MM.1S (cell line): Measurements from ENCODE around the gene TNXB.

Experiments used
- DNase-seq: peaks from one replicate; pipeline ENCODE4 v3.0.0-alpha.2; 2015
- H2AFZ ChIP-seq: fragments of 300-600 bp; sonication (generic); 2 replicates; pipeline ENCODE4 v1.6.0; 2016; ENCODE audit warnings: antibody characterized with exemption, low read length
- H3F3A ChIP-seq: fragments of 300-600 bp; sonication (generic); 2 replicates; pipeline ENCODE4 v1.6.1; 2016; ENCODE audit warnings: mild to moderate bottlenecking, antibody characterized with exemption, low read length, moderate library complexity, mixed read lengths; ENCODE audit not compliant: insufficient read depth
- H3K27ac ChIP-seq: fragments of 300-600 bp; sonication (generic); 2 replicates; pipeline ENCODE4 v1.5.1; 2016; ENCODE audit warnings: mild to moderate bottlenecking, low read length
- H3K27me3 ChIP-seq: fragments of 300-600 bp; sonication (generic); replicated peaks from 2 replicates; pipeline ENCODE4 v1.6.0; 2016; ENCODE audit warnings: low read length; ENCODE audit not compliant: insufficient read depth
- H3K36me3 ChIP-seq: fragments of 300-600 bp; sonication (generic); replicated peaks from 2 replicates; pipeline ENCODE4 v1.6.1; 2016; ENCODE audit warnings: mild to moderate bottlenecking, low read length, mixed read lengths; ENCODE audit not compliant: insufficient read depth
- H3K4me1 ChIP-seq: fragments of 300-600 bp; sonication (generic); 2 replicates; pipeline ENCODE4 v1.6.1; 2016; ENCODE audit warnings: low read length, mixed read lengths
- H3K4me2 ChIP-seq: fragments of 300-600 bp; sonication (generic); 2 replicates; pipeline ENCODE4 v1.6.0; 2016; ENCODE audit warnings: low read depth, low read length
- H3K4me3 ChIP-seq: fragments of 300-600 bp; sonication (generic); 2 replicates; pipeline ENCODE4 v1.5.1; 2016; ENCODE audit warnings: low read length, mixed read lengths
- H3K79me2 ChIP-seq: fragments of 300-600 bp; sonication (generic); 2 replicates; pipeline ENCODE4 v1.6.1; 2016; ENCODE audit warnings: mixed run types, low read length, mixed read lengths
- H3K9ac ChIP-seq: fragments of 300-600 bp; sonication (generic); 2 replicates; pipeline ENCODE4 v1.6.1; 2016; ENCODE audit warnings: low read length, mixed read lengths
- H3K9me2 ChIP-seq: fragments of 300-600 bp; sonication (generic); replicated peaks from 2 replicates; pipeline ENCODE4 v1.6.1; 2016; ENCODE audit warnings: mild to moderate bottlenecking, low read length, mixed read lengths; ENCODE audit not compliant: insufficient read depth
- H3K9me3 ChIP-seq: fragments of 300-600 bp; sonication (generic); replicated peaks from 2 replicates; pipeline ENCODE4 v1.6.1; 2016; ENCODE audit warnings: mild to moderate bottlenecking, low read length, mixed read lengths; ENCODE audit not compliant: insufficient read depth
- H4K20me1 ChIP-seq: fragments of 300-600 bp; sonication (generic); 2 replicates; pipeline ENCODE4 v1.6.1; 2016; ENCODE audit warnings: mild to moderate bottlenecking, low read length, moderate library complexity, mixed read lengths; ENCODE audit not compliant: insufficient read depth
- EZH2 ChIP-seq: fragments of 300-600 bp; sonication (generic); optimal IDR thresholded peaks from 2 replicates; pipeline ENCODE3; 2017; ENCODE audit warnings: low read depth, mild to moderate bottlenecking, antibody characterized with exemption, low read length, mixed read lengths
- EZH2phosphoT487 ChIP-seq: fragments of 300-600 bp; sonication (generic); IDR thresholded peaks from 2 replicates; pipeline ENCODE4 v1.6.1; 2018; ENCODE audit warnings: antibody characterized with exemption, low read length
- TF ChIP-seq, protein P1 (sequence below): fragments of 300-600 bp; sonication (generic); IDR thresholded peaks from 2 replicates; pipeline ENCODE4 v1.5.1; 2016; ENCODE audit warnings: antibody characterized with exemption, low read length, mixed read lengths

TNXB gene

GRCh38 chr6:32115623-32116022 is 6.5 kb upstream of the TNXB start:
- Histone ChIP-seq H3K79me2 (no peaks in the 10 kb centered on the region), H3K27ac (no peak overlapping the region), H3K9ac (no peak overlapping the region), H3F3A (no peaks in the 10 kb centered on the region), H2AFZ (no peak overlapping the region), H3K27me3 (no peaks in the 10 kb centered on the region), H3K36me3 (no peaks in the 10 kb centered on the region), H4K20me1 (no peaks in the 10 kb centered on the region), H3K4me1 (no peaks in the 10 kb centered on the region), H3K4me2 (no peak overlapping the region), H3K4me3 (no peak overlapping the region), H3K9me2 (no peaks in the 10 kb centered on the region), H3K9me3 (no peaks in the 10 kb centered on the region)
- no peak for DNase-seq
- TF ChIP-seq, protein P1, sequence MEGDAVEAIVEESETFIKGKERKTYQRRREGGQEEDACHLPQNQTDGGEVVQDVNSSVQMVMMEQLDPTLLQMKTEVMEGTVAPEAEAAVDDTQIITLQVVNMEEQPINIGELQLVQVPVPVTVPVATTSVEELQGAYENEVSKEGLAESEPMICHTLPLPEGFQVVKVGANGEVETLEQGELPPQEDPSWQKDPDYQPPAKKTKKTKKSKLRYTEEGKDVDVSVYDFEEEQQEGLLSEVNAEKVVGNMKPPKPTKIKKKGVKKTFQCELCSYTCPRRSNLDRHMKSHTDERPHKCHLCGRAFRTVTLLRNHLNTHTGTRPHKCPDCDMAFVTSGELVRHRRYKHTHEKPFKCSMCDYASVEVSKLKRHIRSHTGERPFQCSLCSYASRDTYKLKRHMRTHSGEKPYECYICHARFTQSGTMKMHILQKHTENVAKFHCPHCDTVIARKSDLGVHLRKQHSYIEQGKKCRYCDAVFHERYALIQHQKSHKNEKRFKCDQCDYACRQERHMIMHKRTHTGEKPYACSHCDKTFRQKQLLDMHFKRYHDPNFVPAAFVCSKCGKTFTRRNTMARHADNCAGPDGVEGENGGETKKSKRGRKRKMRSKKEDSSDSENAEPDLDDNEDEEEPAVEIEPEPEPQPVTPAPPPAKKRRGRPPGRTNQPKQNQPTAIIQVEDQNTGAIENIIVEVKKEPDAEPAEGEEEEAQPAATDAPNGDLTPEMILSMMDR, result no peak
- no peak for TF ChIP-seq EZH2phosphoT487
- TF ChIP-seq EZH2, result no peak

DNA sequence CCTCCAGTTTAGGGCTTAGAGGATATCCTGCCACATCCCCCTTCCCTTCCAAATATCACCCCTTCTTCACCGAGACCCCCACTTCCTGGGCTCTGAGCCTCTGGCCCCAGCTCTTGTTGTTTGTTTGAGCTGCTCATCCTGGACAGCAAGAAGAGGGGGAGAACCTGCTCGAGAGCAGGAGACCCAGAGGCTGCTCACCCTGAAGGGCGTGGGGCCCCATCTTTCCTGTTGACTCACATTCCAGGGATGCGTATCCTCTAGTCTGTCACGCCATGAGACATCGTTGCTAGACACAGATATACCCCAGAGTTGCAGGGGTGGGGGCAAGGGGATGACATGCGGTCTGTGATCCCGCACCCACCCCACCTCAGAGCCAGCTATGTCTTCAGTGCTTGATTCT is 5.7 kb upstream of the TNXB start:
- Histone ChIP-seq H3K4me2 (no peak overlapping the region), H3K79me2 (no peaks in the 10 kb centered on the region), H3K27me3 (0 out of 2 replicates have a peak, but pooled peaks cover 2% of the 10 kb centered on the region), H3K36me3 (no peaks in the 10 kb centered on the region), H3K27ac (no peak overlapping the region), H3K9me3 (no peaks in the 10 kb centered on the region), H3K4me3 (no peak overlapping the region), H3K4me1 (no peaks in the 10 kb centered on the region), H2AFZ (no peak overlapping the region), H3K9me2 (no peaks in the 10 kb centered on the region), H4K20me1 (no peaks in the 10 kb centered on the region), H3K9ac (no peak overlapping the region), H3F3A (no peaks in the 10 kb centered on the region)
- no peak for DNase-seq
- TF ChIP-seq EZH2phosphoT487 (no peak), EZH2 (no peak)
- TF ChIP-seq, protein P1, result no peak

DNA sequence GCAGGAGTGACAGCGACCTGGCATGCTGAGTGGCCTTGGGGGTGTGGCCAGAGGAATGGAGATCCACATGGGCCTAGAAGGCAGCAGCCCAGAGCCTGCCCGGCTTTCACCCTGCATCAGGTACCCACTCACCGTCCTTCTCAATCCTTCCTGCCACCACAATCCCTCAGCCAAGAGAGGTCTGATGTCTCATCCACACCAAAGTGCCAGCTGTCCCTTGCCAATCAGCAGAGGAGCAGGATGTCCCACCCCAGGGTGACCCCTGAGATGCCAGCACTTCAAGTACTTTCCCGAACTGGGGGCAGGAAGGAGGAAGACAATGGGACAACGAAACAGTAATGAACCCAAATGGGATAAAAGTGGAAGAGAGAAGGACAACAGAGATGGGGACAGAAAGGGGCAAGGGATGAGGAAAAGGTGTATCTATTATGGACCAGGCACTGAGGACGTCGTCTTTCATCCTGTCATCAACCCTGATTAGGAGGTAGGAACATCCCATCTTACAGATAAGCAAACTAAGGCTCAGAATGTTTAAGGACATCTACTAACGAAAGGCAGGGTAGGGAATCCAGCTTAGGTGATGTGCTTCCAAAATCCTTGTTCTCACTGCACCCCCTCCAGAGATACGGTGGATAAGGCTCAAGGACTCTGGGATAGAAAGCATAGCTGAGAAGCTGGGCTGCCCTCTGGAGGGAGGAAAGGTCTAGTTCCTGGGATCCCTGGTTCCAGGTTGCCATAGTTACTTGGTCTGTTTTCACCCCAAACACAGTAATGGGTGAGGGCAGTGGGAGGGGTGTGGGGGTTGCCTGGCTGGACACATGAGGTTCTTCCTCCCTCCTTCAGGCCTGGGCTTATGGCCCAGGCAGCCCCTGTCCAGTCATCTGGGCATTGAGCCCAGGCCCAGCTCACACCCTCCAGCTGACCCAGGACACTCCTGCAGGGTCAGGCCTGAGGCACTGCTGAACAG is 4.5 kb upstream of the TNXB start:
- no peak overlapping the region for H3K4me2 ChIP-seq
- H3K4me3 ChIP-seq, result no peak overlapping the region
- no peaks in the 10 kb centered on the region for H3K9me2 ChIP-seq
- H4K20me1 ChIP-seq, result no peaks in the 10 kb centered on the region
- no peak overlapping the region for H3K9ac ChIP-seq
- no peaks in the 10 kb centered on the region for H3F3A ChIP-seq
- no peak overlapping the region for H3K27ac ChIP-seq
- H3K4me1 ChIP-seq, result no peaks in the 10 kb centered on the region
- H3K27me3 ChIP-seq, result peaks cover 12% of the 10 kb centered on the region
- DNase-seq, result no peak
- no peak for TF ChIP-seq EZH2phosphoT487
- TF ChIP-seq EZH2, result no peak
- TF ChIP-seq, protein P1, result no peak
- no peaks in the 10 kb centered on the region for H3K9me3 ChIP-seq
- H2AFZ ChIP-seq, result no peak overlapping the region
- no peaks in the 10 kb centered on the region for H3K79me2 ChIP-seq
- no peaks in the 10 kb centered on the region for H3K36me3 ChIP-seq
